B cell (primary cell): ENCODE results near the gene DNAJC16. TPM values are rescaled to one million over a fixed set of nuclear protein-coding genes. Genes with fewer than 3 reads are reported as not detected.

Experiments used
- ATAC-seq: fragments of 200-7000 bp; cut with Tn5 transposase; one replicate; pipeline ENCODE4 v1.10.0; 2021; ENCODE audit warnings: low read depth, mild to moderate bottlenecking, moderate number of reproducible peaks, moderate library complexity
- CTCF ChIA-PET: fragments of 350-600 bp; sonication (Branson Sonifier 250); formaldehyde crosslinking; loops from one replicate; lab custom pipeline; 2021; ENCODE audit warnings: antibody characterized with exemption, inconsistent platforms; lab: Charles Lee
- POLR2A ChIA-PET: fragments of 350-600 bp; sonication (Branson Sonifier 250); formaldehyde crosslinking; loops from one replicate; lab custom pipeline; 2021; ENCODE audit warnings: antibody characterized with exemption; lab: Charles Lee
- DNase-seq: peaks from one replicate; pipeline ENCODE4 v3.0.0; 2013
- H2AFZ ChIP-seq: 2 replicates; pipeline ENCODE4 v1.6.1; 2012; ENCODE audit warnings: mild to moderate bottlenecking, low read depth, low read length; ENCODE audit not compliant: insufficient read depth, poor library complexity, severe bottlenecking
- H3K27ac ChIP-seq, 2 donors: 1 replicate in 1 of 2; 2 replicates in 1 of 2; pipeline ENCODE4 v1.5.1; 2012 to 2013; ENCODE audit warnings: low read length in 2 of 2, mild to moderate bottlenecking in 2 of 2, moderate library complexity in 1 of 2
- H3K27me3 ChIP-seq, 4 experiments: fragments of 200-600 bp in 1 of 4; sonication (generic) in 1 of 4; replicated peaks in 1 of 4; 1 replicate in 2 of 4; 2 replicates in 2 of 4; pipeline versions ENCODE4 v1.6.1 to v1.7.0; 2013 to 2016; ENCODE audit warnings: low read length in 3 of 4, mild to moderate bottlenecking in 2 of 4, mixed read lengths in 1 of 4, moderate library complexity in 1 of 4; ENCODE audit not compliant: insufficient read depth in 4 of 4, control insufficient read depth in 3 of 4; ENCODE audit errors: control extremely low read depth in 1 of 4
- H3K36me3 ChIP-seq, 2 experiments: replicated peaks in 1 of 2; 1 replicate in 1 of 2; 2 replicates in 1 of 2; pipeline versions ENCODE4 v1.6.1 to v1.7.1; 2013; ENCODE audit warnings: low read length in 1 of 2; ENCODE audit not compliant: insufficient read depth in 2 of 2, control insufficient read depth in 1 of 2; ENCODE audit errors: control extremely low read depth in 1 of 2, extremely low read depth in 1 of 2
- H3K4me1 ChIP-seq, 2 donors: fragments of 200-600 bp in 1 of 2; sonication (generic) in 1 of 2; 1 replicate in 1 of 2; 2 replicates in 1 of 2; pipeline versions ENCODE4 v1.5.1 to v1.6.1; 2013 to 2017; ENCODE audit warnings: low read length in 2 of 2; ENCODE audit not compliant: control insufficient read depth in 2 of 2, insufficient read depth in 2 of 2
- H3K4me2 ChIP-seq: replicated peaks from 2 replicates; pipeline ENCODE3; 2012; ENCODE audit warnings: mild to moderate bottlenecking, low read depth, low read length; ENCODE audit not compliant: poor library complexity, severe bottlenecking
- H3K4me3 ChIP-seq, 5 experiments: fragments of 200-600 bp in 1 of 5; sonication (generic) in 1 of 5; 1 replicate in 3 of 5; 2 replicates in 2 of 5; pipeline versions ENCODE4 v1.5.1 to v1.7.0; 2011 to 2016; ENCODE audit warnings: low read length in 4 of 5, mild to moderate bottlenecking in 4 of 5, low read depth in 2 of 5, control low read depth in 1 of 5, moderate library complexity in 1 of 5; ENCODE audit not compliant: insufficient read depth in 1 of 5; ENCODE audit errors: control extremely low read depth in 1 of 5, extremely low read depth in 1 of 5
- H3K79me2 ChIP-seq: fragments of 200-600 bp; sonication (generic); one replicate; pipeline ENCODE4 v1.6.0; 2016; ENCODE audit warnings: low read length; ENCODE audit not compliant: control insufficient read depth, insufficient read depth
- H3K9ac ChIP-seq: fragments of 200-600 bp; sonication (generic); 2 replicates; pipeline ENCODE4 v1.6.1; 2017; ENCODE audit warnings: mild to moderate bottlenecking, low read length, moderate library complexity
- H3K9me3 ChIP-seq, 3 donors: one replicate each; pipeline versions ENCODE4 v1.6.1 to v1.7.1; 2013; ENCODE audit warnings: low read length in 2 of 3; ENCODE audit not compliant: control insufficient read depth in 2 of 3, insufficient read depth in 1 of 3; ENCODE audit errors: control extremely low read depth in 1 of 3
- H4K20me1 ChIP-seq: 2 replicates; pipeline ENCODE4 v1.6.0; 2012; ENCODE audit warnings: mild to moderate bottlenecking, low read length; ENCODE audit not compliant: insufficient read depth, control insufficient read depth, poor library complexity, severe bottlenecking
- H3K27ac Mint-ChIP-seq: one replicate; pipeline ENCODE4 v1.8.0; 2021; ENCODE audit warnings: mixed read lengths
- H3K27me3 Mint-ChIP-seq: one replicate; pipeline ENCODE4 v1.8.0; 2021; ENCODE audit warnings: mixed read lengths
- H3K4me1 Mint-ChIP-seq: one replicate; pipeline ENCODE4 v1.8.0; 2021; ENCODE audit warnings: mixed read lengths
- H3K4me3 Mint-ChIP-seq: one replicate; pipeline ENCODE4 v1.8.0; 2021; ENCODE audit warnings: mixed read lengths
- H3K9me3 Mint-ChIP-seq: one replicate; pipeline ENCODE4 v1.8.0; 2022; ENCODE audit warnings: mixed read lengths; ENCODE audit not compliant: insufficient read depth
- CTCF ChIP-seq: fragments of 200-600 bp; IDR thresholded peaks from one replicate; pipeline ENCODE4 v1.8.0; 2022; ENCODE audit warnings: antibody characterized with exemption, mild to moderate bottlenecking
- EZH2 ChIP-seq: IDR thresholded peaks from 2 replicates; pipeline ENCODE4 v1.6.1; 2012; ENCODE audit warnings: borderline replicate concordance, low read depth, mild to moderate bottlenecking, moderate library complexity, low read length; ENCODE audit not compliant: insufficient read depth, poor library complexity, severe bottlenecking
- WGBS: methylation state at CpG from one replicate; pipeline ENCODE4 v1.1.5; 2013; ENCODE audit warnings: missing lambda C conversion rate; ENCODE audit not compliant: insufficient coverage; 5-methylcytosine and 5-hydroxymethylcytosine counted together
- intact Hi-C: fragments of 100-400 bp; cut with micrococcal nuclease; formaldehyde crosslinking; loops from one replicate; pipeline ENCODE4 v1.10.0; 2022
- polyA plus RNA-seq: library from polyadenylated mRNA; depleted of rRNA; stranded (reverse); fragments of >200 nt; gene quantifications from 2 replicates; pipeline ENCODE4 v1.2.3, GENCODE V29; 2012
- total RNA-seq, 2 donors: library from RNA; stranded (reverse); fragments of 120-200 nt in 1 of 2; gene quantifications; 1 replicate in 1 of 2; 2 replicates in 1 of 2; pipeline versions ENCODE4 v1.2.3 to v1.2.4, GENCODE V29; 2013 to 2022

Gene DNAJC16
- total and polyA plus RNA-seq, 2 donors (not counting 1 experiment from before 2014, with no cell fraction given) = 16.9 to 47.1 TPM

- peak overlapping the region; percentile 70 for H3K27ac Mint-ChIP-seq
Observed at GRCh38 chr1:15550573-15550972, 23.9 kb downstream of the DNAJC16 start.

GRCh38 chr1:15557008-15557407, 30.4 kb downstream of the DNAJC16 start:
- Histone ChIP-seq H3K79me2 (peaks cover 10% of the 10 kb centered on the region), H3K4me3 (no peak overlapping the region), H3K27ac (no peak overlapping the region), H3K27me3 (no peaks in the 10 kb centered on the region), H2AFZ (no peak overlapping the region), H4K20me1 (no peaks in the 10 kb centered on the region), H3K36me3 (peaks cover 2 to 24% of the 10 kb centered on the region in 2 experiments), H3K4me1 (no peaks in the 10 kb centered on the region), H3K9me3 (no peaks in the 10 kb centered on the region), H3K9ac (no peak overlapping the region), H3K4me2 (no peak overlapping the region)
- no peak for ATAC-seq
- POLR2A ChIA-PET = no interaction called here
- intact Hi-C loops = no loop called here
- DNase-seq = no peak
- H3K27me3 Mint-ChIP-seq = no peaks in the 10 kb centered on the region
- no CpG with 5 or more reads among the region's 2 CpGs for whole genome bisulfite sequencing
- H3K9me3 Mint-ChIP-seq = no peaks in the 10 kb centered on the region
- H3K4me3 Mint-ChIP-seq = no peak overlapping the region
- H3K27ac Mint-ChIP-seq = no peak overlapping the region
- CTCF ChIA-PET = no interaction called here
- TF ChIP-seq CTCF (no peak), EZH2 (no peak)
- H3K4me1 Mint-ChIP-seq = no peaks in the 10 kb centered on the region

More at GRCh38 chr1:15550573-15550972, 23.9 kb downstream of the DNAJC16 start:
- Histone ChIP-seq H3K9ac (no peak overlapping the region), H3K27me3 (no peaks in the 10 kb centered on the region), H3K36me3 (peaks cover 2 to 35% of the 10 kb centered on the region in 2 experiments), H3K79me2 (no peaks in the 10 kb centered on the region), H3K4me2 (no peak overlapping the region), H2AFZ (no peak overlapping the region), H4K20me1 (no peaks in the 10 kb centered on the region), H3K4me3 (no peak overlapping the region), H3K4me1 (no peaks in the 10 kb centered on the region), H3K27ac (no peak overlapping the region), H3K9me3 (no peaks in the 10 kb centered on the region)
- intact Hi-C loops = no loop called here
- no peak overlapping the region for H3K4me3 Mint-ChIP-seq
- H3K27me3 Mint-ChIP-seq = no peaks in the 10 kb centered on the region
- WGBS = 100% methylated on average over 3 of the region's 6 CpGs
- ChIA-PET CTCF (no interaction called here), POLR2A (no interaction called here)
- H3K9me3 Mint-ChIP-seq = no peaks in the 10 kb centered on the region
- DNase-seq (no peak), ATAC-seq (no peak)
- TF ChIP-seq EZH2 (no peak), CTCF (no peak)
- peaks cover 4% of the 10 kb centered on the region for H3K4me1 Mint-ChIP-seq
